KMS-11 (cell line): Measurements from ENCODE around the gene SPTLC1.
A peak's percentile ranks its signal among the peaks of the same experiment; 100 is the strongest.
"Not testable (repeated sequence)": the region's sequence is repeated elsewhere in the genome, so short reads cannot be mapped to it uniquely, and the experiment has no call there.

Experiments used
- H2AFZ ChIP-seq: fragments of 200-600 bp; sonication (generic); 2 replicates; pipeline ENCODE4 v1.6.1; 2016; ENCODE audit warnings: antibody characterized with exemption, mixed run types, low read depth
- H3K27ac ChIP-seq: fragments of 200-600 bp; sonication (generic); 2 replicates; pipeline ENCODE4 v1.6.1; 2016; ENCODE audit warnings: mild to moderate bottlenecking, mixed run types
- H3K27me3 ChIP-seq: fragments of 200-600 bp; sonication (generic); 2 replicates; pipeline ENCODE4 v1.6.1; 2017; ENCODE audit warnings: mild to moderate bottlenecking, low read depth, mixed run types, moderate library complexity; ENCODE audit not compliant: insufficient read depth
- H3K36me3 ChIP-seq: fragments of 200-600 bp; sonication (generic); 2 replicates; pipeline ENCODE4 v1.6.1; 2017; ENCODE audit warnings: mild to moderate bottlenecking, mixed run types; ENCODE audit not compliant: insufficient read depth
- H3K4me1 ChIP-seq: fragments of 200-600 bp; sonication (generic); 2 replicates; pipeline ENCODE4 v1.6.1; 2016; ENCODE audit warnings: mild to moderate bottlenecking, low read depth, mixed run types; ENCODE audit not compliant: poor library complexity, severe bottlenecking
- H3K4me2 ChIP-seq: fragments of 200-600 bp; sonication (generic); 2 replicates; pipeline ENCODE4 v1.7.0; 2016; ENCODE audit warnings: mild to moderate bottlenecking, mixed run types
- H3K4me3 ChIP-seq: fragments of 200-600 bp; sonication (generic); IDR thresholded peaks from 2 replicates; pipeline ENCODE4 v1.6.1; 2017; ENCODE audit warnings: low read depth, low read length, mixed read lengths; ENCODE audit not compliant: insufficient read depth
- H3K79me2 ChIP-seq: fragments of 200-600 bp; sonication (generic); 2 replicates; pipeline ENCODE4 v1.6.1; 2016; ENCODE audit warnings: low read depth, mixed run types; ENCODE audit not compliant: insufficient read depth
- H3K9ac ChIP-seq: fragments of 200-600 bp; sonication (generic); 2 replicates; pipeline ENCODE4 v1.6.1; 2016; ENCODE audit warnings: mild to moderate bottlenecking, mixed run types
- H4K20me1 ChIP-seq: fragments of 200-600 bp; sonication (generic); 2 replicates; pipeline ENCODE4 v1.6.1; 2016; ENCODE audit warnings: mild to moderate bottlenecking, mixed run types; ENCODE audit not compliant: insufficient read depth
- TF ChIP-seq, protein P1 (sequence below): fragments of 200-600 bp; sonication (generic); conservative IDR thresholded peaks from 2 replicates; pipeline ENCODE4 v1.6.1; 2017; ENCODE audit warnings: low read depth, mild to moderate bottlenecking, antibody characterized with exemption, low read length, moderate library complexity, mixed read lengths

The SPTLC1 gene

DNA sequence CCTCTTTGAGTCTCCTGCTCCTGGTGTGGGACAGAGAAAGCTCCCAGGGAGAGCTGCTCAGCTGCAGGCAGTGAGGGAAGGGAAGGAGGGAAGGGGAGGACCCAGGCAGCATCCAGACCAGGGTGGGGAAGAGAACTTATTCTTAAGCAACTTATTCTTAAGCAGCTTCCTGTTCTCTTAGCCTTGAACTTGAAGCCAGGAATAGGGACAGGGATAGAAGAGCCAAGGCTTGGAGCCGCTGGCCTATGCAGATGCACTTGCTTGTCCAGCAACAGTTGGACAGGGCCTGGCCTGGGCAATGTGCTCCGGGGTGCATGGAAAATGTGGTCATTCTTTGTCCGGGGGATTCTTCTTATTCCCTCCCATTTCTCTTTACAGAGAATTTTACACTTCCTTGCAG is 31.4 kb upstream of the SPTLC1 start:
- H3K27ac ChIP-seq: no peak overlapping the region
- H3K4me2 ChIP-seq: no peak overlapping the region

DNA sequence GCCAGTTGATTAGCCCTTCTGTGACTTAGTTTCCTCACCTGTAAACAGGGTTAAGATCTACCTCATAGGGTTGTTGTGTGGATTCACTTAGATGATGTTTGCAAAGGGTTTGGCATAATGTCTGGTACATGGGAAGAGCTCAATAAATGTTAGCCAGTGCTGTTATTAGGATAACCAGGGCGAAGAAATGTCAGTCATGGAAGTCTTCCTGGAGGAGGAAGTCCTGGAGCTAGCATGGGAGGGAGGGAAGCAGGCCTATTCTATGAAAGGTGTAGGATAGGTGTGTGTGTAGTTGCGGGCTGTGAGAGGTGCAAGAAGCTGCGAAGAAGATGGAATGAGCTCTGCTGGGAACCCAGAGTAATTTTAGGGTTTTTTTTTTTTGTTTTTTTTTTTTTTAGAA is 30.6 kb upstream of the SPTLC1 start:
- not testable (repeated sequence) for H2AFZ ChIP-seq, H3K27ac ChIP-seq, H3K4me2 ChIP-seq, H3K9ac ChIP-seq, H3K79me2 ChIP-seq, H3K4me3 ChIP-seq, H3K27me3 ChIP-seq, H3K36me3 ChIP-seq, H4K20me1 ChIP-seq, H3K4me1 ChIP-seq

More for the DNA sequence above, 31.4 kb upstream of the SPTLC1 start:
- H4K20me1 ChIP-seq: no peaks in the 10 kb centered on the region
- no peak overlapping the region for H3K4me3 ChIP-seq
- no peak overlapping the region for H3K9ac ChIP-seq
- H3K36me3 ChIP-seq: no peaks in the 10 kb centered on the region
- TF ChIP-seq, protein P1, sequence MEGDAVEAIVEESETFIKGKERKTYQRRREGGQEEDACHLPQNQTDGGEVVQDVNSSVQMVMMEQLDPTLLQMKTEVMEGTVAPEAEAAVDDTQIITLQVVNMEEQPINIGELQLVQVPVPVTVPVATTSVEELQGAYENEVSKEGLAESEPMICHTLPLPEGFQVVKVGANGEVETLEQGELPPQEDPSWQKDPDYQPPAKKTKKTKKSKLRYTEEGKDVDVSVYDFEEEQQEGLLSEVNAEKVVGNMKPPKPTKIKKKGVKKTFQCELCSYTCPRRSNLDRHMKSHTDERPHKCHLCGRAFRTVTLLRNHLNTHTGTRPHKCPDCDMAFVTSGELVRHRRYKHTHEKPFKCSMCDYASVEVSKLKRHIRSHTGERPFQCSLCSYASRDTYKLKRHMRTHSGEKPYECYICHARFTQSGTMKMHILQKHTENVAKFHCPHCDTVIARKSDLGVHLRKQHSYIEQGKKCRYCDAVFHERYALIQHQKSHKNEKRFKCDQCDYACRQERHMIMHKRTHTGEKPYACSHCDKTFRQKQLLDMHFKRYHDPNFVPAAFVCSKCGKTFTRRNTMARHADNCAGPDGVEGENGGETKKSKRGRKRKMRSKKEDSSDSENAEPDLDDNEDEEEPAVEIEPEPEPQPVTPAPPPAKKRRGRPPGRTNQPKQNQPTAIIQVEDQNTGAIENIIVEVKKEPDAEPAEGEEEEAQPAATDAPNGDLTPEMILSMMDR: no peak
- no peak overlapping the region for H2AFZ ChIP-seq
- no peaks in the 10 kb centered on the region for H3K4me1 ChIP-seq
- no peaks in the 10 kb centered on the region for H3K79me2 ChIP-seq
- no peaks in the 10 kb centered on the region for H3K27me3 ChIP-seq

DNA sequence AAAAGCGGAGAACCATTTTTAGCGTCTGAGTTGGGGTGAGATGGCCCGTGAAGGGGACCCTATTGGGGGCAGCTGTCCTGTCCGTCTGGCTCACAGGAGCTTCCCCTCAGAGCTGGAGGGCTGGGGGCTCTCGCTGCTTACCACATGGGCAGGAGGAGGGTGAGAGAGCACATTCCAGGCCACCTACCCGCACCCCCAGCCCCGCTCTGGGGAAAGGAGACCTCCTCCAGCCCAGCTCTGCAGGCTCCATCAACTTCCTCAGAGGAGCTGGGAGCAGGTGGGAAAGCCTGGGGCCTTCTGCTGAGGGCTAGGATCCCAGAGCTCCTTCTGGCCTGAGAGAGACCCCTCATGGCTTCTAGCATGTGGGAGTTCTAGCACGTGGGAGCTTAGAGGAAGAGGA is 27.1 kb upstream of the SPTLC1 start:
- Histone ChIP-seq H3K9ac (no peak overlapping the region), H3K4me2 (no peak overlapping the region), H4K20me1 (no peaks in the 10 kb centered on the region), H3K4me3 (no peak overlapping the region), H3K36me3 (no peaks in the 10 kb centered on the region), H2AFZ (no peak overlapping the region), H3K79me2 (no peaks in the 10 kb centered on the region), H3K4me1 (peaks cover 7% of the 10 kb centered on the region), H3K27ac (no peak overlapping the region), H3K27me3 (peaks cover 10% of the 10 kb centered on the region; the same call in 1 of the 2 replicates)
- TF ChIP-seq, protein P1: no peak

- H3K9ac ChIP-seq: no peak overlapping the region
- H3K4me2 ChIP-seq: no peak overlapping the region
- H3K4me1 ChIP-seq: peaks cover 7% of the 10 kb centered on the region
- H3K36me3 ChIP-seq: no peaks in the 10 kb centered on the region
- TF ChIP-seq, protein P1: no peak
- H3K4me3 ChIP-seq: no peak overlapping the region
- peak overlapping the region; percentile 22; the same call in 1 of the 2 replicates for H2AFZ ChIP-seq
- H3K79me2 ChIP-seq: no peaks in the 10 kb centered on the region
- H3K27me3 ChIP-seq: peaks cover 10% of the 10 kb centered on the region; the same call in 1 of the 2 replicates
- H3K27ac ChIP-seq: no peak overlapping the region
- H4K20me1 ChIP-seq: no peaks in the 10 kb centered on the region
Observed at GRCh38 chr9:92141144-92142129, 26.2 kb upstream of the SPTLC1 start.

DNA sequence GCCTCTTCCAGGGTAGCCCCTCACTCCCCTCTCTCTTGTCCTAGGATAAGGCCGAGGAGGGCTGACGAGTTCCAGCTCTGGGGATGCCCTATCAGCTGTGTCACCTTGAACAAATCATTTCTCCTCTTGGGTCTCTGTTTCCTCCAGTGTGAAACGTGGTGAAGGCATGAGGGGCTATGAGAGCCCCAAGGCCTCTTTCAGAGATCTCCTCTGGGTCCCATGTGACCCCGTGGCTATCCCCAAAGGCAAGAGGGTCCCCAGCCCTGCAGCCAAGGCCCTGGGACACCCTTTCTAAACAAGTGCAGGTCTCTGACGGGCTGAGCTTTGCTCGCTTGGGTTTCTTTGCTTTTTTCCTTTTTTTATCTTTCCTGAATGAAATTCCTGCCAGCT is 25.5 kb upstream of the SPTLC1 start:
- Histone ChIP-seq H3K27ac (no peak overlapping the region), H4K20me1 (no peaks in the 10 kb centered on the region), H3K4me3 (no peak overlapping the region), H3K79me2 (no peaks in the 10 kb centered on the region), H3K36me3 (no peaks in the 10 kb centered on the region), H3K9ac (no peak overlapping the region), H2AFZ (peak overlapping the region; percentile 22; the same call in 1 of the 2 replicates), H3K4me2 (0 out of 2 replicates have a peak overlapping the region, but pooled peaks have one; percentile 33), H3K4me1 (peaks cover 7% of the 10 kb centered on the region), H3K27me3 (peaks cover 10% of the 10 kb centered on the region; the same call in 1 of the 2 replicates)
- TF ChIP-seq, protein P1: no peak
